Testis (tissue), 3 donors: ENCODE data around the gene MAGEA9B. TPM values are rescaled to one million over a fixed set of nuclear protein-coding genes. Genes with fewer than 3 reads are reported as not detected.
"Not testable (repeated sequence)": the region's sequence is repeated elsewhere in the genome, so short reads cannot be mapped to it uniquely, and the experiment has no call there.

Experiments
- DNase-seq: peaks from one replicate; pipeline ENCODE4 v3.0.0-alpha.2; 2019
- H3K27ac ChIP-seq, 2 donors: fragments of 200-600 bp; sonication (generic); one replicate each; pipeline ENCODE4 v1.5.1; 2019
- H3K27me3 ChIP-seq: fragments of 200-600 bp; sonication (generic); one replicate; pipeline ENCODE4 v1.5.1; 2019
- H3K36me3 ChIP-seq: fragments of 200-600 bp; sonication (generic); one replicate; pipeline ENCODE4 v1.5.1; 2017; ENCODE audit warnings: low read depth; ENCODE audit errors: missing control alignments
- H3K4me1 ChIP-seq: fragments of 200-600 bp; sonication (generic); one replicate; pipeline ENCODE4 v1.5.1; 2019
- H3K4me3 ChIP-seq, 2 donors: fragments of 200-600 bp; sonication (generic); one replicate each; pipeline ENCODE4 v1.5.1; 2017 to 2019
- H3K9me3 ChIP-seq: fragments of 200-600 bp; sonication (generic); one replicate; pipeline ENCODE4 v1.5.1; 2017
- CTCF ChIP-seq, 3 experiments: fragments of 450-650 bp in 2 of 3; fragments of 200-600 bp in 1 of 3; sonication (generic) in 1 of 3; IDR thresholded peaks; one replicate each; pipeline ENCODE4 v1.5.1; 2016 to 2019; ENCODE audit warnings: antibody characterized with exemption in 3 of 3, mild to moderate bottlenecking in 2 of 3, moderate library complexity in 1 of 3
- POLR2A ChIP-seq: fragments of 450-650 bp; IDR thresholded peaks from one replicate; pipeline ENCODE4 v1.6.1; 2017; ENCODE audit warnings: antibody characterized with exemption, mild to moderate bottlenecking, moderate library complexity
- WGBS, 2 donors: methylation state at CpG; one replicate each; pipeline ENCODE4 v1.1.5; 2018; 5-methylcytosine and 5-hydroxymethylcytosine counted together
- intact Hi-C: fragments of 100-400 bp; cut with DNase I; formaldehyde crosslinking; loops from one replicate; pipeline ENCODE4 v1.15.1; 2023; ENCODE audit warnings: low total_unique reads
- polyA plus RNA-seq: library from polyadenylated mRNA; stranded (reverse); fragments of 350-450 nt; fragmentation: Illumina TruSeq; extraction: RNeasy Lipid Tissue Mini Kit (QIAGEN cat#74804); gene quantifications from one replicate; pipeline ENCODE4 v1.2.3, GENCODE V29; 2014; ENCODE audit warnings: low read depth, low replicate concordance; ENCODE audit not compliant: insufficient read depth
- total RNA-seq, 2 donors: library from RNA; depleted of rRNA; stranded (reverse); fragments of >200 nt; gene quantifications; one replicate each; pipeline ENCODE4 v1.2.3, GENCODE V29; 2016

The MAGEA9B gene
- total and polyA plus RNA-seq, 3 donors from 2014 or later, result 11.0 to 24.6 (median 18.6) TPM

- H3K4me1 ChIP-seq, H3K9me3 ChIP-seq, H3K4me3 ChIP-seq, H3K27me3 ChIP-seq, H3K27ac ChIP-seq, intact Hi-C loops, H3K36me3 ChIP-seq: not testable (repeated sequence)
- peak; percentile 15 for DNase-seq
- WGBS, 2 donors, result 86% methylated on average over 8 of the region's 29 CpGs; no CpG with 5 or more reads in 1 of the 2 donors
Measured at GRCh38 chrX:149545545-149546543, 41.4 kb downstream of the MAGEA9B start.

GRCh38 chrX:149541521-149542047 is 45.7 kb downstream of the MAGEA9B start:
- H3K4me3 ChIP-seq, result peak overlapping the region; percentile 54 to 65

GRCh38 chrX:149540621-149541520 is 46.4 kb downstream of the MAGEA9B start, which contains the start of gene EOLA1:
EOLA1 (plus strand) TSS chrX:149541012; CDS start chrX:149545631, 4,619 bp downstream.
- Histone ChIP-seq H3K4me1 (peaks cover 3% of the 10 kb centered on the region), H3K9me3 (no peaks in the 10 kb centered on the region), H3K27ac (peak within 1 kb of the TSS; percentile 86 to 88), H3K4me3 (peak within 1 kb of the TSS; percentile 54 to 65), H3K27me3 (no peaks in the 10 kb centered on the region), H3K36me3 (no peaks in the 10 kb centered on the region)
- TF ChIP-seq POLR2A, result no peak
- no peak for TF ChIP-seq CTCF (IDR thresholded peaks at IDR 0.05)
- WGBS, 2 donors, result 0 to 1% methylated on average over 17 to 36 of the region's 71 CpGs
- DNase-seq, result peak; percentile 94
- intact Hi-C loops, result no loop called here

More at GRCh38 chrX:149541521-149542047, 45.7 kb downstream of the MAGEA9B start:
- intact Hi-C loops, result no loop called here
- no peak for DNase-seq
- TF ChIP-seq POLR2A (no peak), CTCF (IDR thresholded peaks at IDR 0.05) (no peak)
- peak overlapping the region; percentile 86 to 88 for H3K27ac ChIP-seq
- WGBS, 2 donors, result 4% methylated on average over 11 of the region's 13 CpGs; no CpG with 5 or more reads in 1 of the 2 donors
- no peaks in the 10 kb centered on the region for H3K27me3 ChIP-seq
- peaks cover 3% of the 10 kb centered on the region for H3K4me1 ChIP-seq
- H3K9me3 ChIP-seq, result no peaks in the 10 kb centered on the region
- H3K36me3 ChIP-seq, result no peaks in the 10 kb centered on the region

GRCh38 chrX:149540131-149540620 is 47.1 kb downstream of the MAGEA9B start:
- Histone ChIP-seq H3K4me3 (peak overlapping the region; percentile 54 to 65), H3K27me3 (no peaks in the 10 kb centered on the region), H3K36me3 (no peaks in the 10 kb centered on the region), H3K27ac (peak overlapping the region; percentile 86 to 88), H3K9me3 (no peaks in the 10 kb centered on the region), H3K4me1 (peaks cover 3% of the 10 kb centered on the region)
- no peak for TF ChIP-seq CTCF (IDR thresholded peaks at IDR 0.05)
- TF ChIP-seq POLR2A, result no peak
- 0 to 20% methylated on average over 1 of the region's 24 CpGs for WGBS, 2 donors
- peak; percentile 96 for DNase-seq
- intact Hi-C loops, result no loop called here
